Measurements from ENCODE around the gene SNAP91. TPM values are rescaled to one million over a fixed set of nuclear protein-coding genes. Genes with fewer than 3 reads are reported as not detected.
A peak's percentile ranks its signal among the peaks of the same experiment; 100 is the strongest.
"Not testable (repeated sequence)": the region's sequence is repeated elsewhere in the genome, so short reads cannot be mapped to it uniquely, and the experiment has no call there.

SNAP91 gene
- 0.11 TPM in 1 of 2 replicates, not detected in the other for total RNA-seq
- long read RNA-seq: 0 reads

- no peaks in the 10 kb centered on the region for H3K36me3 Mint-ChIP-seq (ENCODE audit: unreplicated experiment)
- no peak within 1 kb of the TSS for H3K27ac Mint-ChIP-seq (ENCODE audit: unreplicated experiment)
- H3K27me3 Mint-ChIP-seq (ENCODE audit: unreplicated experiment): peaks cover 53% of the 10 kb centered on the region
- no peak for TF ChIP-seq CTCF (IDR thresholded peaks at IDR 0.05)
- H3K9me3 Mint-ChIP-seq (ENCODE audit: unreplicated experiment): peaks cover 18% of the 10 kb centered on the region
- DNase-seq (ENCODE audit: extremely low spot score, unreplicated experiment): no peak
- H3K4me3 Mint-ChIP-seq (ENCODE audit: unreplicated experiment): peak within 1 kb of the TSS; percentile 76
- H3K4me1 Mint-ChIP-seq (ENCODE audit: unreplicated experiment): peaks cover 10% of the 10 kb centered on the region
These were observed at the start of gene SNAP91 for GRCh38 chr6:83708970-83709747. Gene SNAP91 (minus strand): TSS chr6:83709101. CDS start chr6:83707927, 1,174 bp downstream.

GRCh38 chr6:83758533-83758932, 49.6 kb upstream of the SNAP91 start:
- no peak for TF ChIP-seq CTCF (IDR thresholded peaks at IDR 0.05)
- H3K36me3 Mint-ChIP-seq (ENCODE audit: unreplicated experiment): no peaks in the 10 kb centered on the region
- no peaks in the 10 kb centered on the region for H3K27me3 Mint-ChIP-seq (ENCODE audit: unreplicated experiment)
- H3K27ac Mint-ChIP-seq (ENCODE audit: unreplicated experiment): no peak overlapping the region
- no peak overlapping the region for H3K4me3 Mint-ChIP-seq (ENCODE audit: unreplicated experiment)
- no peak for DNase-seq (ENCODE audit: extremely low spot score, unreplicated experiment)
- peaks cover 17% of the 10 kb centered on the region for H3K9me3 Mint-ChIP-seq (ENCODE audit: unreplicated experiment)
- no peaks in the 10 kb centered on the region for H3K4me1 Mint-ChIP-seq (ENCODE audit: unreplicated experiment)

GRCh38 chr6:83757021-83757420, 48.1 kb upstream of the SNAP91 start:
- Mint-ChIP-seq H3K36me3 (ENCODE audit: unreplicated experiment) (no peaks in the 10 kb centered on the region), H3K4me3 (ENCODE audit: unreplicated experiment) (no peak overlapping the region), H3K4me1 (ENCODE audit: unreplicated experiment) (no peaks in the 10 kb centered on the region), H3K27me3 (ENCODE audit: unreplicated experiment) (no peaks in the 10 kb centered on the region), H3K9me3 (ENCODE audit: unreplicated experiment) (peaks cover 24% of the 10 kb centered on the region), H3K27ac (ENCODE audit: unreplicated experiment) (no peak overlapping the region)
- no peak for TF ChIP-seq CTCF (IDR thresholded peaks at IDR 0.05)
- DNase-seq (ENCODE audit: extremely low spot score, unreplicated experiment): no peak

- no peak for TF ChIP-seq CTCF (IDR thresholded peaks at IDR 0.05)
- H3K27me3 Mint-ChIP-seq (ENCODE audit: unreplicated experiment): no peaks in the 10 kb centered on the region
- H3K4me1 Mint-ChIP-seq (ENCODE audit: unreplicated experiment): no peaks in the 10 kb centered on the region
- H3K27ac Mint-ChIP-seq (ENCODE audit: unreplicated experiment): no peak overlapping the region
- H3K36me3 Mint-ChIP-seq (ENCODE audit: unreplicated experiment): no peaks in the 10 kb centered on the region
- H3K9me3 Mint-ChIP-seq (ENCODE audit: unreplicated experiment): peaks cover 24% of the 10 kb centered on the region
- no peak overlapping the region for H3K4me3 Mint-ChIP-seq (ENCODE audit: unreplicated experiment)
- no peak for DNase-seq (ENCODE audit: extremely low spot score, unreplicated experiment)
These were observed 47.7 kb upstream of the SNAP91 start for GRCh38 chr6:83756565-83756964.

GRCh38 chr6:83752375-83752774, 43.5 kb upstream of the SNAP91 start:
- not testable (repeated sequence) for H3K4me3 Mint-ChIP-seq (ENCODE audit: unreplicated experiment); H3K27me3 Mint-ChIP-seq (ENCODE audit: unreplicated experiment); DNase-seq (ENCODE audit: extremely low spot score, unreplicated experiment); H3K27ac Mint-ChIP-seq (ENCODE audit: unreplicated experiment); H3K36me3 Mint-ChIP-seq (ENCODE audit: unreplicated experiment); H3K4me1 Mint-ChIP-seq (ENCODE audit: unreplicated experiment)
- peaks cover 24% of the 10 kb centered on the region for H3K9me3 Mint-ChIP-seq (ENCODE audit: unreplicated experiment)

Measured in osteocyte (in vitro differentiated cells).